ENCODE measurements around the gene ACTL6A.

- TF ChIP-seq, protein P1, sequence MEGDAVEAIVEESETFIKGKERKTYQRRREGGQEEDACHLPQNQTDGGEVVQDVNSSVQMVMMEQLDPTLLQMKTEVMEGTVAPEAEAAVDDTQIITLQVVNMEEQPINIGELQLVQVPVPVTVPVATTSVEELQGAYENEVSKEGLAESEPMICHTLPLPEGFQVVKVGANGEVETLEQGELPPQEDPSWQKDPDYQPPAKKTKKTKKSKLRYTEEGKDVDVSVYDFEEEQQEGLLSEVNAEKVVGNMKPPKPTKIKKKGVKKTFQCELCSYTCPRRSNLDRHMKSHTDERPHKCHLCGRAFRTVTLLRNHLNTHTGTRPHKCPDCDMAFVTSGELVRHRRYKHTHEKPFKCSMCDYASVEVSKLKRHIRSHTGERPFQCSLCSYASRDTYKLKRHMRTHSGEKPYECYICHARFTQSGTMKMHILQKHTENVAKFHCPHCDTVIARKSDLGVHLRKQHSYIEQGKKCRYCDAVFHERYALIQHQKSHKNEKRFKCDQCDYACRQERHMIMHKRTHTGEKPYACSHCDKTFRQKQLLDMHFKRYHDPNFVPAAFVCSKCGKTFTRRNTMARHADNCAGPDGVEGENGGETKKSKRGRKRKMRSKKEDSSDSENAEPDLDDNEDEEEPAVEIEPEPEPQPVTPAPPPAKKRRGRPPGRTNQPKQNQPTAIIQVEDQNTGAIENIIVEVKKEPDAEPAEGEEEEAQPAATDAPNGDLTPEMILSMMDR (IDR thresholded peaks at IDR 0.05) = no peak
- TF ChIP-seq POLR2AphosphoS5 (IDR thresholded peaks at IDR 0.05) (no peak), POLR2A (IDR thresholded peaks at IDR 0.05) (no peak)
Observed at GRCh38 chr3:179560791-179561190, 1.9 kb upstream of the ACTL6A start.

All from prostate gland (tissue), 2 donors.